Ovary (tissue), 9 donors: ENCODE measurements around the gene TBX4. TPM values are rescaled to one million over a fixed set of nuclear protein-coding genes. Genes with fewer than 3 reads are reported as not detected.
"Not testable (repeated sequence)": the region's sequence is repeated elsewhere in the genome, so short reads cannot be mapped to it uniquely, and the experiment has no call there.

Source experiments
- DNase-seq, 5 donors: peaks; one replicate each; pipeline ENCODE4 v3.0.0-alpha.2; 2019 to 2020
- H3K27ac ChIP-seq, 2 donors: fragments of 200-600 bp; one replicate each; pipeline versions ENCODE4 v1.5.1 to v1.8.0; 2019 to 2022
- H3K27me3 ChIP-seq: fragments of 200-600 bp; one replicate; pipeline ENCODE4 v1.8.0; 2022
- H3K36me3 ChIP-seq: fragments of 200-600 bp; sonication (generic); one replicate; pipeline ENCODE4 v1.5.1; 2019
- H3K4me1 ChIP-seq: one replicate; pipeline ENCODE4 v1.8.1; 2013; ENCODE audit warnings: mild to moderate bottlenecking, moderate library complexity; ENCODE audit not compliant: insufficient read depth
- H3K4me3 ChIP-seq: fragments of 200-600 bp; sonication (generic); one replicate; pipeline ENCODE4 v1.5.1; 2017
- H3K9me3 ChIP-seq, 2 donors: fragments of 200-600 bp in 1 of 2; sonication (generic) in 1 of 2; one replicate each; pipeline versions ENCODE4 v1.5.1 to v1.8.1; 2013 to 2019; ENCODE audit warnings: mild to moderate bottlenecking in 1 of 2, moderate library complexity in 1 of 2
- CTCF ChIP-seq, 3 donors: fragments of 450-650 bp in 2 of 3; fragments of 200-600 bp in 1 of 3; IDR thresholded peaks; one replicate each; pipeline versions ENCODE4 v1.5.1 to v1.8.0; 2016 to 2022; ENCODE audit warnings: antibody characterized with exemption in 3 of 3, mild to moderate bottlenecking in 1 of 3
- EP300 ChIP-seq: sonication (generic); formaldehyde crosslinking; IDR thresholded peaks from one replicate; pipeline ENCODE4 v1.6.1; 2017; ENCODE audit warnings: antibody characterized with exemption
- POLR2A ChIP-seq: fragments of 450-650 bp; IDR thresholded peaks from one replicate; pipeline ENCODE4 v1.6.1; 2017; ENCODE audit warnings: antibody characterized with exemption, mild to moderate bottlenecking, moderate library complexity
- WGBS, 3 donors: extraction: QIAGEN DNeasy Blood & Tissue Kit in 1 of 3; methylation state at CpG; one replicate each; pipeline versions ENCODE4 v1.1.5 to v1.1.7; 2013 to 2017; 5-methylcytosine and 5-hydroxymethylcytosine counted together
- intact Hi-C, 4 donors: fragments of 100-400 bp; cut with DNase I; formaldehyde crosslinking; loops; one replicate each; pipeline versions ENCODE4 v1.11.0 to v1.15.1; 2022 to 2023
- polyA plus RNA-seq, 2 donors: library from polyadenylated mRNA; stranded (reverse); fragments of 200-250 nt in 1 of 2; fragments of 350-450 nt in 1 of 2; fragmentation: Illumina TruSeq in 1 of 2; extraction: RNeasy Lipid Tissue Mini Kit (QIAGEN cat#74804) in 1 of 2; gene quantifications; one replicate each; pipeline ENCODE4 v1.2.3, GENCODE V29; 2013 to 2014
- total RNA-seq, 7 donors: library from RNA; depleted of rRNA in 2 of 7; stranded (reverse); fragments of >200 nt in 2 of 7; fragmentation: NEBNext Ultra II Directional in 3 of 7; extraction: Animal tissue kit (Norgen Biotek cat#: 25700) in 3 of 7; gene quantifications; one replicate each; pipeline versions ENCODE4 v1.1.0 to v1.2.4, GENCODE V29; 2016 to 2023
- donor health status: DM: no; HTN: no; CAD: no; lungs with moderate emphysema.
- donor health status: DM: no; HTN: no; CAD: no.
- donor health status: Bipolar disorder and iron deficiency.
- donor health status: DM: yes; HTN: yes; CAD: no.
- donor health status: DM: no; HTN: no; CAD: no.
- donor health status: DM: yes; HTN: yes; CAD: no.

The TBX4 gene
- total and polyA plus RNA-seq, 9 donors = 0.18 TPM; not detected in 8

DNA sequence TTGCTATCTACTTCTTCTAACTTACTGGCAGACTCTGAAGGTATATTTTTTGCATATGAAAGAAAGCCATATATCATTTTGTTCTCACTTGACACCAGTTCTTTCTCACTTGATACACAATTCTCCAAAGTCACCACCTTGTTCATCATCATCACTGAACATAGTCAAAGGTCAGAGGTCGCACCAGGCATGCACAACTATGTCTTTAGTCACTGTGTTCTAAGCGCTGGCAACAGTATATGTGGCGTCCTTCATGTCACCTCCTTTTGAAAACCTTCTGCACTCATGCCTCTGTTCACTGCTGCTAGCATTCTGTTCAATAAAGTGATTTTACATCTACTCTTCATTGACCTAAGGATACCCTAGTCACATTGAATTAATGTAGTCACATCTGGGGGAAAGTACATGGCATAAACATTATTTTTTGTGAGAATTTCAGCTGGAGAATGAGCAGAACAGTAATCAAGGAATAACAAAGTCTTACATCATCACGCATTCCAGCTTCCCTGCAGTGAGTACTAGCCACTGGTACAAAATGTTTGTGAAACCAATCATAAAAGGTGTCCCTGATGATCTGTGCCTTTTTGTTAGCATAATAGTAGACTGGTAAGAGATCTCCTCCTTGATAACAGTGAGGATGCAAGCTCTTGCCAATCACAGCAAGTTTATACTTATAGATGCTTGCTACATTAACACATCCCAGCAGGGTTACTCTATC, 20.5 kb upstream of the TBX4 start:
- Histone ChIP-seq H3K4me3 (no peak overlapping the region), H3K9me3 (no peaks in the 10 kb centered on the region), H3K27ac (no peak overlapping the region), H3K27me3 (no peaks in the 10 kb centered on the region), H3K36me3 (no peaks in the 10 kb centered on the region), H3K4me1 (no peaks in the 10 kb centered on the region)
- 69 to 80% (median 76%) methylated on average over 4 of the region's 4 CpGs for WGBS, 3 donors
- TF ChIP-seq CTCF (IDR thresholded peaks at IDR 0.05) (no peak), POLR2A (no peak), EP300 (no peak)
- DNase-seq = no peak
- intact Hi-C loops = no loop called here

GRCh38 chr17:61436273-61436672, 15.9 kb upstream of the TBX4 start:
- intact Hi-C loops = no loop called here
- Histone ChIP-seq H3K36me3 (no peaks in the 10 kb centered on the region), H3K27ac (no peak overlapping the region), H3K27me3 (no peaks in the 10 kb centered on the region), H3K4me1 (no peaks in the 10 kb centered on the region), H3K9me3 (no peaks in the 10 kb centered on the region), H3K4me3 (no peak overlapping the region)
- TF ChIP-seq EP300 (no peak), CTCF (IDR thresholded peaks at IDR 0.05) (no peak), POLR2A (no peak)
- no peak for DNase-seq

DNA sequence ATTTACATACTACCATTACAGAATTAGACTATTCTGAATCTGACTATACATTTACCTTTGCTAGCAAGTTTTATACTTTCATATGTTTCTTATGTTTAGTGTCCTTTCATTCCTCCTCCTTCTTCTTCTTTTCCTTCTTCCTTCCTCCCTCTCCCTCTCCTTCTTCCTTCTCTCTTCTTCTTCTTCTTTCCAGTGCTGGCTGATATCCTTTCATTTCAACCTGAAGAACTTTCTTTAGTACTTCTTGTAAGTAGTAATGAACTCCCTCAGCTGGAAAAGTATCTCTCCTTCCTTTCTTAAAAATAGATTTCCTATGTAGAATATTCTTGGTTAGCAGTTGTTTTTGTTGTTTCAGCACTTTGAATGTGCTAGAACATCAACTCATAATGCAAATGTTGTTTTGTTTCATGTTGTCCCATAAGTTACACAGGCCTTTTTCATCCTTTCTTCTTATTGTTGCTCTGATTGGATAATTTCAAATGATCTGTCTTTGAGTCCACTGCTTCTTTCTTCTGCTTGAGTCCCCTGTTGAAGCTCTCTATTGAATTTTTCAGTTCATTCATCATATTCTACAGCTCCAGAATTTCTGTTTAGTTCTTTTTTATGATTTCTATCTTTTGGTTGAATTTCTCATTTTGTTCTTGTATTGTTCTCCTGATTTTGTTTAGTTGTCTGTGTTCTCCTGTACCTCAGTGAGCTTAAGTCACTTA, 15.1 kb upstream of the TBX4 start:
- intact Hi-C loops = no loop called here
- TF ChIP-seq POLR2A (no peak), EP300 (no peak), CTCF (IDR thresholded peaks at IDR 0.05) (no peak)

DNA sequence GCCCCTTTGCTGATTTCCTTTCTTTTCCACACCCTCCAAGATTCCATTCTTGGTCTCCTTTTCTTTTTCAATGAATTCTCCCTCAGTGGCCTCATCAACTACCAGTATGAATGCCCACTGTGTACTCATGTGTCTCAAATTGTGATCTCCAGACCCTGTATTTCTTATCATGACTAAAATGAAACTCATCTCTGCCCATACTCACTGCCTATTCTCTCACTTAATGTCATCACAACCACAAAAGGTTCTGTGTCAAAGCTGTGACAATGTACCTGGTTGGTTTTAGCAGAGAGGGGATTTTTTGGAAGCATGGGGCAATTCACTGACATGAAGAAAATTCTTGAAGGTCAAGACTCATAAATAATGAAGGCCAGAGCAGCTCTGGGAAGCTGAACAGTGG, 11.5 kb upstream of the TBX4 start:
- no peaks in the 10 kb centered on the region for H3K27me3 ChIP-seq
- H3K4me3 ChIP-seq = no peak overlapping the region
- TF ChIP-seq CTCF (IDR thresholded peaks at IDR 0.05) (no peak), EP300 (no peak), POLR2A (no peak)
- intact Hi-C loops = no loop called here
- H3K36me3 ChIP-seq = no peaks in the 10 kb centered on the region
- no peak for DNase-seq
- H3K27ac ChIP-seq = no peak overlapping the region
- no peaks in the 10 kb centered on the region for H3K4me1 ChIP-seq
- H3K9me3 ChIP-seq = no peaks in the 10 kb centered on the region

More for the DNA sequence above, 15.1 kb upstream of the TBX4 start:
- H3K9me3 ChIP-seq = no peaks in the 10 kb centered on the region
- no peaks in the 10 kb centered on the region for H3K36me3 ChIP-seq
- H3K4me1 ChIP-seq = no peaks in the 10 kb centered on the region
- no peaks in the 10 kb centered on the region for H3K27me3 ChIP-seq
- H3K4me3 ChIP-seq = no peak overlapping the region
- DNase-seq = no peak
- H3K27ac ChIP-seq = no peak overlapping the region

DNA sequence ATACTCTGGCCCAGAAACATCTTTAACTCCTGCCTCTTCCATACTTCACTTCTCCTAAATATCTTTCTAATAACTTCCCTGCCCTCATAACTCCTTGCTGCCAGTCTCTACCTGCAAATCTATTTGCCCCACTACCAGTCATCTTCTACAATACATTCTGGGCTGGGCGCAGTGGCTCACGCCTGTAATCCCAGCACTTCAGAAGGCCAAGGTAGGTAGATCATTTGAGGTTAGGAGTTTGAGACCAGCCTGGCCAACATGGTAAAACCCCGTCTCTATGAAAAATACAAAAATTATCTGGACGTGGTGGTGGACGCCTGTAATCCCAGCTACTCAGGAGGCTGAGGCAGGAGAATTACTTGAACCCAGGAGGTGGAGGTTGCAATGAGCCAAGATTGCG, 10.7 kb upstream of the TBX4 start:
- H3K9me3 ChIP-seq, H3K27me3 ChIP-seq, DNase-seq, H3K27ac ChIP-seq, H3K4me1 ChIP-seq, intact Hi-C loops, H3K36me3 ChIP-seq, H3K4me3 ChIP-seq: not testable (repeated sequence)
- WGBS, 3 donors = 92 to 96% (median 94%) methylated on average over 6 of the region's 6 CpGs
